Measurements from ENCODE around the gene MYOM1. TPM values are rescaled to one million over a fixed set of nuclear protein-coding genes. Genes with fewer than 3 reads are reported as not detected.

The MYOM1 gene
- total RNA-seq, 2 experiments from 2014 or later, result 0.74 to 1.5 TPM

DNA sequence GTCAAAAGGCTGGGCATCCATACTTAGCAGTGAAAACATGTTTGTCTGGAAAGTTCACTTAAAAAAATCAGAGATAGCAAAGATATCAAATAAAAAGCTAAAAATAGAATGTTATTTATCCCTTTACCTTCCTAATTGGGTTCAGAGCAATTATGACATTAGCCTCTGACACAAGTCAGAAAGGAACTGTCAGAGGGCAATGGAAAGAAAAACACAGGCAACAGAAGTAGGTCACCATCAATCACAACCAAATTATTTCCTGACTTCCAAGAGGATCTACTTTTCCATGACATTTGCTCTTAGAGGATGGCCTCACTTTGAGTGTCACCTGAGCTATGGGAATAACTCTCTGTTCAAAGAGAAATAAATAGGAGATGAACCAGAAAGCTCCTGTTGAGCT is 27.5 kb downstream of the MYOM1 start:
- no peaks in the 10 kb centered on the region for H3K4me1 Mint-ChIP-seq (ENCODE audit: low read depth)
- H3K9me3 Mint-ChIP-seq, result no peaks in the 10 kb centered on the region
- DNase-seq (no peak), ATAC-seq (ENCODE audit: poor library complexity) (no peak)
- Histone ChIP-seq H3K36me3 (ENCODE audit: insufficient read depth, low read length) (no peaks in the 10 kb centered on the region), H3K4me3 (ENCODE audit: low read length) (no peak overlapping the region), H3K27me3 (ENCODE audit: control insufficient read depth in 1 of 2, insufficient read depth in 2 of 2, low read length in 2 of 2) (no peaks in the 10 kb centered on the region), H3K27ac (ENCODE audit: low read depth in 1 of 2, low read length in 2 of 2) (no peak overlapping the region), H3K4me1 (ENCODE audit: insufficient read depth, low read length) (no peaks in the 10 kb centered on the region), H3K9me3 (ENCODE audit: control insufficient read depth in 1 of 2, insufficient read depth in 1 of 2, low read length in 2 of 2) (no peaks in the 10 kb centered on the region)
- no peak overlapping the region for H3K4me3 Mint-ChIP-seq
- no peaks in the 10 kb centered on the region for H3K27me3 Mint-ChIP-seq
- TF ChIP-seq, protein P1, sequence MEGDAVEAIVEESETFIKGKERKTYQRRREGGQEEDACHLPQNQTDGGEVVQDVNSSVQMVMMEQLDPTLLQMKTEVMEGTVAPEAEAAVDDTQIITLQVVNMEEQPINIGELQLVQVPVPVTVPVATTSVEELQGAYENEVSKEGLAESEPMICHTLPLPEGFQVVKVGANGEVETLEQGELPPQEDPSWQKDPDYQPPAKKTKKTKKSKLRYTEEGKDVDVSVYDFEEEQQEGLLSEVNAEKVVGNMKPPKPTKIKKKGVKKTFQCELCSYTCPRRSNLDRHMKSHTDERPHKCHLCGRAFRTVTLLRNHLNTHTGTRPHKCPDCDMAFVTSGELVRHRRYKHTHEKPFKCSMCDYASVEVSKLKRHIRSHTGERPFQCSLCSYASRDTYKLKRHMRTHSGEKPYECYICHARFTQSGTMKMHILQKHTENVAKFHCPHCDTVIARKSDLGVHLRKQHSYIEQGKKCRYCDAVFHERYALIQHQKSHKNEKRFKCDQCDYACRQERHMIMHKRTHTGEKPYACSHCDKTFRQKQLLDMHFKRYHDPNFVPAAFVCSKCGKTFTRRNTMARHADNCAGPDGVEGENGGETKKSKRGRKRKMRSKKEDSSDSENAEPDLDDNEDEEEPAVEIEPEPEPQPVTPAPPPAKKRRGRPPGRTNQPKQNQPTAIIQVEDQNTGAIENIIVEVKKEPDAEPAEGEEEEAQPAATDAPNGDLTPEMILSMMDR (IDR thresholded peaks at IDR 0.05), result no peak
- intact Hi-C loops (cut with DNase I, micrococcal nuclease), result no loop called here
- ChIA-PET POLR2A (no interaction called here), CTCF (no interaction called here)
- H3K36me3 Mint-ChIP-seq (ENCODE audit: low read depth), result no peaks in the 10 kb centered on the region
- H3K27ac Mint-ChIP-seq, result no peak overlapping the region

DNA sequence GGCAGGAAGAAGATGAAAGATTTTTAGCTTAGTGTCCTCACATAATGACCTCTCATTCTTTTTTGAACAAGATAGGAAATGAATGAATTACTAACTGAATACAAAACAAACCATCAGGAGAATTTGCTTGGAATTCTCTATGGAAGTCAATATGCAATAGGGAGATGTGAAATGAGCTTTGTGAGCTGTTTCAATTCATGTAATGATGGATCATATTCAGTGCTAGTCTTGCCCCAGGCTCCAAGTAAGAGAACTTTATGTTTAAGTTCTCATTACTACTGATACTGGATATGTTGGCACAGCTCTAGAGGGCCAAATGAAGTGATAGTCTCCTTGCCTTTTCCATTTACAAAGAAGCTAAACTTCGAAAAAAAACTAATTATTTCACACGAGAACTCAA is 29.2 kb downstream of the MYOM1 start:
- Histone ChIP-seq H3K9me3 (ENCODE audit: control insufficient read depth in 1 of 2, insufficient read depth in 1 of 2, low read length in 2 of 2) (no peaks in the 10 kb centered on the region), H3K27me3 (ENCODE audit: control insufficient read depth in 1 of 2, insufficient read depth in 2 of 2, low read length in 2 of 2) (no peaks in the 10 kb centered on the region), H3K36me3 (ENCODE audit: insufficient read depth, low read length) (no peaks in the 10 kb centered on the region), H3K27ac (ENCODE audit: low read depth in 1 of 2, low read length in 2 of 2) (no peak overlapping the region), H3K4me3 (ENCODE audit: low read length) (no peak overlapping the region), H3K4me1 (ENCODE audit: insufficient read depth, low read length) (no peaks in the 10 kb centered on the region)
- ATAC-seq (ENCODE audit: poor library complexity) (no peak), DNase-seq (no peak)
- Mint-ChIP-seq H3K36me3 (ENCODE audit: low read depth) (no peaks in the 10 kb centered on the region), H3K27ac (no peak overlapping the region), H3K27me3 (no peaks in the 10 kb centered on the region), H3K4me3 (no peak overlapping the region), H3K9me3 (no peaks in the 10 kb centered on the region), H3K4me1 (ENCODE audit: low read depth) (no peaks in the 10 kb centered on the region)
- ChIA-PET CTCF (interaction anchor here (0.9 kb wide), 1 partner anchor 11 kb away, joined by 3 read pairs; no protein-coding TSS in a partner anchor), POLR2A (no interaction called here)
- intact Hi-C loops (cut with DNase I, micrococcal nuclease), result no loop called here
- TF ChIP-seq, protein P1 (IDR thresholded peaks at IDR 0.05), result no peak

DNA sequence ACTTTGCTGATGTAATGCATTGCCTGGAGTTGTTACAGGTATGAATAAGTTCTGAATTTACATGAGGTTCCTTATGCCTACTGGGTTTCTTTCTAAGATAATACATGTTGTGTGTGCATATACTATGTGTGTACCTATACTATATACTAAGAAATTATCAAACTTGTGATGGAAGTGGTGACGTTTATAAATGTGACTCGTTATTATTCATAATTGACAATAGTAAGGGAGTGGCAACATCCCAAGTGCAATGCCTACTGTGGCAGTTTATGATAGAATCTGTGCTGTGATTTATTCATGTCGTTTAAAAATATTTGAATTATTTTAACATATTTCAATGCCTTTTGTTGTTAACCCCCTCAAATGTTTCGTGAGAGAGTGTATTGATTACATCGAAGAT is 29.9 kb downstream of the MYOM1 start:
- Histone ChIP-seq H3K9me3 (ENCODE audit: control insufficient read depth in 1 of 2, insufficient read depth in 1 of 2, low read length in 2 of 2) (no peaks in the 10 kb centered on the region), H3K4me1 (ENCODE audit: insufficient read depth, low read length) (no peaks in the 10 kb centered on the region), H3K27ac (ENCODE audit: low read depth in 1 of 2, low read length in 2 of 2) (no peak overlapping the region), H3K4me3 (ENCODE audit: low read length) (no peak overlapping the region), H3K27me3 (ENCODE audit: control insufficient read depth in 1 of 2, insufficient read depth in 2 of 2, low read length in 2 of 2) (no peaks in the 10 kb centered on the region), H3K36me3 (ENCODE audit: insufficient read depth, low read length) (no peaks in the 10 kb centered on the region)
- CTCF ChIA-PET, result interaction anchor here (0.7 to 0.9 kb wide), 2 partner anchors 10 to 38 kb away, joined by 3 read pairs; no protein-coding TSS in a partner anchor
- no peak for ATAC-seq (ENCODE audit: poor library complexity)
- TF ChIP-seq, protein P1 (IDR thresholded peaks at IDR 0.05), result no peak
- Mint-ChIP-seq H3K27ac (no peak overlapping the region), H3K27me3 (no peaks in the 10 kb centered on the region), H3K4me3 (no peak overlapping the region), H3K4me1 (ENCODE audit: low read depth) (no peaks in the 10 kb centered on the region), H3K36me3 (ENCODE audit: low read depth) (no peaks in the 10 kb centered on the region), H3K9me3 (no peaks in the 10 kb centered on the region)
- POLR2A ChIA-PET, result no interaction called here
- DNase-seq, result no peak
- intact Hi-C loops (cut with DNase I, micrococcal nuclease), result no loop called here

Data from CD4-positive, alpha-beta T cell (primary cell).